ENCODE measurements around the gene MED26. TPM values are rescaled to one million over a fixed set of nuclear protein-coding genes. Genes with fewer than 3 reads are reported as not detected.

MED26 gene
- total RNA-seq, 2 donors from 2014 or later: 13.5 to 29.9 TPM

GRCh38 chr19:16527334-16527935 is 100.6 kb downstream of the MED26 start:
- DNase-seq (ENCODE audit: low spot score): no peak
- H3K36me3 ChIP-seq: peaks cover 32 to 76% of the 10 kb centered on the region in 2 donors
- no peak for TF ChIP-seq POLR2AphosphoS5 (IDR thresholded peaks at IDR 0.05)
- no peaks in the 10 kb centered on the region for H3K4me1 ChIP-seq (replicated peaks)
- intact Hi-C loops (cut with DNase I): no loop called here
- 68% methylated on average over 14 of the region's 14 CpGs for WGBS
- no peaks in the 10 kb centered on the region for H3K27me3 ChIP-seq (replicated peaks; ENCODE audit: insufficient read depth)
- H3K27ac ChIP-seq: peak overlapping the region in 1 of 2 donors; percentile 14
- H3K9me3 ChIP-seq: no peaks in the 10 kb centered on the region
- H3K4me3 ChIP-seq: no peak overlapping the region

GRCh38 chr19:16525751-16526481 is 102.1 kb downstream of the MED26 start:
- Histone ChIP-seq H3K27ac (no peak overlapping the region), H3K4me3 (no peak overlapping the region), H3K27me3 (replicated peaks; ENCODE audit: insufficient read depth) (no peaks in the 10 kb centered on the region), H3K36me3 (peaks cover 18 to 75% of the 10 kb centered on the region in 2 donors), H3K4me1 (replicated peaks) (no peaks in the 10 kb centered on the region), H3K9me3 (no peaks in the 10 kb centered on the region)
- 94% methylated on average over 20 of the region's 29 CpGs for WGBS
- TF ChIP-seq POLR2AphosphoS5 (IDR thresholded peaks at IDR 0.05) (no peak), CTCF (IDR thresholded peaks at IDR 0.05) (no peak), POLR2A (IDR thresholded peaks at IDR 0.05) (no peak)
- DNase-seq (ENCODE audit: low spot score): no peak
- intact Hi-C loops (cut with DNase I): no loop called here

- TF ChIP-seq POLR2A (IDR thresholded peaks at IDR 0.05): no peak
- TF ChIP-seq POLR2AphosphoS5 (IDR thresholded peaks at IDR 0.05): no peak
- no peak for TF ChIP-seq CTCF (IDR thresholded peaks at IDR 0.05)
- DNase-seq (ENCODE audit: low spot score): no peak
- Histone ChIP-seq H3K9me3 (no peaks in the 10 kb centered on the region), H3K36me3 (peaks cover 13 to 73% of the 10 kb centered on the region in 2 donors), H3K4me1 (replicated peaks) (no peaks in the 10 kb centered on the region), H3K27ac (no peak overlapping the region), H3K4me3 (no peak overlapping the region), H3K27me3 (replicated peaks; ENCODE audit: insufficient read depth) (no peaks in the 10 kb centered on the region)
- 97% methylated on average over 40 of the region's 54 CpGs for WGBS
- intact Hi-C loops (cut with DNase I): no loop called here
Observed at GRCh38 chr19:16524991-16525734, 102.8 kb downstream of the MED26 start.

Small RNAs within 50 kb of the gene (small RNA-seq; reads per million reads assigned to genes)
- 0 reads per million in 2 donors for gene RN7SL146P

Other genes with a start within 250 kb of the MED26 start
- gene EPS15L1, start 156.2 kb downstream of the MED26 start, total RNA-seq: 10 to 100 TPM; 18.4 to 30.4 TPM
- gene CALR3, start 132.0 kb downstream of the MED26 start, total RNA-seq: 10 to 100 TPM in 1 of 2 donors, under 1 TPM in 1; 0.91 to 10.1 TPM
- 10 to 100 TPM in 1 of 2 donors, 1 to 10 TPM in 1; 8.0 to 13.7 TPM for gene C19orf44, start 131.8 kb downstream of the MED26 start, total RNA-seq
- gene CHERP, start 85.8 kb downstream of the MED26 start, total RNA-seq: 10 to 100 TPM; 20.9 to 32.7 TPM
- gene SLC35E1, start 55.8 kb downstream of the MED26 start, total RNA-seq: 10 to 100 TPM; 42.0 to 69.1 TPM
- 100 to 1,000 TPM; 146 to 171 TPM for gene SMIM7, start 31.9 kb upstream of the MED26 start, total RNA-seq
- gene TMEM38A, start 32.9 kb upstream of the MED26 start, total RNA-seq: 10 to 100 TPM; 11.7 to 20.6 TPM
- gene NWD1, start 91.6 kb upstream of the MED26 start, total RNA-seq: 10 to 100 TPM; 15.8 to 41.3 TPM
- 100 to 1,000 TPM in 1 of 2 donors, 10 to 100 TPM in 1; 37.8 to 159 TPM for gene SIN3B, start 201.2 kb upstream of the MED26 start, total RNA-seq